GM18909 (cell line): ENCODE measurements around the gene AMOTL2.

Experiments used
- ATAC-seq: cut with Tn5 transposase; IDR thresholded peaks from one replicate; pipeline ENCODE4 v1.9.1; 2021; ENCODE audit warnings: mild to moderate bottlenecking; ENCODE audit not compliant: unreplicated experiment, poor library complexity

Gene AMOTL2

GRCh38 chr3:134367869-134368750 is 6.1 kb downstream of the AMOTL2 start:
- no peak for ATAC-seq

- no peak for ATAC-seq
These were observed 7.1 kb downstream of the AMOTL2 start for GRCh38 chr3:134366928-134367811.

- no peak for ATAC-seq
These were observed 7.9 kb downstream of the AMOTL2 start for GRCh38 chr3:134366221-134366927.

DNA sequence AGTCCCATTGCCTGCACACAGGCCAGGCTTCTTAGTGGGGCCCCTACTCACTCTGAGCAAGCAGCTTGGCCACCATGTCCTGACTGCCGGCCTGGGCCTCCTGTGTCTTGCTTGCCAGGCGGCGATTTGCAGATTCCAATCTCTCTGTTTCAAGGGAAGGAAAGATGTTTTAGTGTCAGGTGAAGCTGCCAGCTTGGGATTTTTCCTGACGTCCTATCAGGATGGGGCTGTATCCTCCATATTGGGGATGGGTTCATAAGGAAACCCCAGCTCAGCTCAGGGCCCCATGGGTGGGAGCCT is 8.5 kb downstream of the AMOTL2 start:
- ATAC-seq: no peak

GRCh38 chr3:134364936-134365765 is 9.1 kb downstream of the AMOTL2 start:
- no peak for ATAC-seq

DNA sequence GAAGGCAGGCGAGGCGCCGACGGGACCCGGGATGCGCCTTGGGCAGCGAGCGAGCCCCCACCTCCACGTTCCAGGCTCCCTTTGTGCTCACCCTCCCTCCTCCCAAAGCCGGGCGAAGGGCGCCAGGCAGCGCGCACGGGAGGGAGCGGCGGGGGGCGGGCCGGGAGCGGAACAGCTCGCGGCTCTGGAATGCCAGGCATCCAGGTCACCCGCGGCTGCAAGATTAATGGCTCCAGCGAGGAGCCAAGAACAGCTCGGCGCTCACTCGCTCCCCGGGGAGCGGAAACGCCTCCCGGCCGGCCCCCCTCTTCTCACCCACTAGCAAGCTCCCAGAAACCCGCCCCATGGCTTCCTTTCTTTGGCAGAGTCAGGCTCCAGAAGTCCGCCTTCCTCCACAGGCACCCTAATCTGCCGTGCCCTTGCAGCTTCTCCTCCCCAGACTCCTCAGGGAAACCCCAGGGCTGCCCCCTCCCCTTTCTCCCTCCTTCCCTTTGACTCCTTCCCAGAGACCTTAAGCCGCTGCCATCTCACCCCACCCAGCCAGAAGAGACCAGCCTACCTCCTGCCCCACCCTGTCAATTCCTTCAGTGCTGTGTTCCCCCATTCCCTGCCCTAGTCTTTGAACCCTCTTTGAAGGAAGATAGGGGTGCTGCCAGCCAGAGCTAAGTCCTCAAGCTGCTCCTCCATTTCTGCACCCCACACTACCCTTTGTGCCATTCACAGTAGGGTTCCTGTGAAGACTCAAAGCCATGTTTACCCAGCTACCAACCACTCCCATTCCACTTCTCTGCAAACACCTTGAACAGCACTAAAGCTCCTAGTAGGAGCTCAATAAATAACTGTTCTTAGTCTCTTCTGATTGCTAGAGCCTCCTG is 9.9 kb downstream of the AMOTL2 start:
- no peak for ATAC-seq

- ATAC-seq: no peak
These were observed 10.9 kb downstream of the AMOTL2 start for GRCh38 chr3:134363381-134363755.

DNA sequence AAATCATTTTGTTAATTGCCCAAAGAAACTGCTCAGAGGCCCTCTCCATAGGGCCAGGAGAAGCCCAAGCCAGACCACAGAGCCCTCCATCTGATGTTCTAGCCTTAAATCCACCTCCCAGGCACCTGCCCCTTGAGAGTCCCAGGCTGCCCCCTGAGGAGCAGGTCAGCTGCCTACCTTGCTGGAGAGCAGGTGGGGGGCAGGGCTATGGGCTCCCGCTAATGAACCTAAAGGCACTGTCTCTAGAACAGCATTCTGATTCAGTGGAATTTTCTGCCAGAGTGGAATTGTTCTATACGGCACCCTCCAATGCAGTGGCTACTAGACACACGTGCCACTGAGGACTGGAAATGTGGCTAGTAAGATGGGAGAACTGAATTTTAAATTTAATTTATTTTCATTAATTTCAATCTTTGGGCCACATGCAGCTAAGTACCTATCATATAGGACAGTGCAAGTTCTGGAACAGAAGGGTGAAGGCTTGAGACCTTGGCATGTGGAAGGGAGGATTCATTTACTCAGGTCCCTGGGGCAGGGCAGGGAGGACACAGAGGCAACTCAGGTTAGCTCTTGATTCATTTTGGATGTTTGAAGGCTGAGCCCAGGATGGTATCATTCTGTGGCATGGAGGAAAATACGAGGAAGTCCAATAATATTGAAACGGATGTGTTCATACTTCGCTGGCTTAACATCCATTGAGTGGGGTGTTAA is 11.4 kb downstream of the AMOTL2 start:
- no peak for ATAC-seq

DNA sequence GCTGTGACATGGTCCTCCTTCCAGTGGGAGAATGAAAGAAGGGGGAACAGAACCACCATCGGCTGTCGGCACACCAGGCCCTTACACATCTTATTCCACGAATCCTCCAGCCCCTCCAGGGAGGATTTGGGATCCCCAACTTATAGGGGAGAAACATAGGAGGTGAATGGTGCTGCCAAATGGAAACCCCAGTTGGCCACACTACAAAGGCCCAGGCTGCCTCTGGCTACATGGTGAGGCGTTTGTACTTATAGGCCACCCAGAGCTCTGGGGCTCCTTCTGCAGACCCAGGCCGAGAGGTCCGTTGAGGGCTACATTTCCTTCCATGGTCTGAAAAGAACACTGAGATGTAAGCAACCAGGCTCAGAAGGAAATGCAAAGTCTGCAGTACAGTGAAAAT is 12.0 kb downstream of the AMOTL2 start:
- no peak for ATAC-seq

DNA sequence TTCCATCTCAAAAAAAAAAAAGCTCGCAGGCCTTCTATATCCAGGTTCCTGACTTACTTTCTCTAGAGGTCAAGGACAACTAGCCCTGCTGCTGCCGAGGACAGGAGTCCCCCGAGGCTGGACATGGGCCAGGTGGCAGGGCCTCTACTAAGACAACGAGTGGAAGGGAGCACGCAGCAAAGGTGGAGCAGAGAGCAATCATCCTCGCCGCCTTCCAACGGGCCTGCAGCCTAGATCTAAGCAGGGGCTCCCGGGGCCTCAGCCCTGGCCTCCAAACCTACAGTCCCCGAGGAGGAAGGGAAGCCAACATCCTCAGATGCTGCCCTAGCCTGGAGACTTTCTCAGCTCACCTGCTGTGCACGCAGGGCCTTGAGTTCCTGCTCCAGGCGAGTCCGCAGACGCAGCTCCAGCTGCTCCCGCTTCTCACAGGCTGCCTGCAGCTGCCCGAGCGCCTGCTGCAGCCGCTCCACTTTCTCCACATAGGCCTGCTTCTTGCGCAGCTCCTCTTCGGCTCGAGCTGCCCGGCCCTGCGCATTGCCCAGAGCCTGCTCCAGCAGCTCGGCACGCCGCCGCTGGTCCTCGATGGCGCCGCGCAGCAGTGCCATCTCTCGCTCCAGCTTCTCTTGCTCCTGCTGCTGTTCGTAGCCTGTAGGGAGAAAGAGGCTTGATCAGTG is 12.9 kb downstream of the AMOTL2 start:
- no peak for ATAC-seq

GRCh38 chr3:134360046-134360445 is 14.2 kb downstream of the AMOTL2 start:
- no peak for ATAC-seq

DNA sequence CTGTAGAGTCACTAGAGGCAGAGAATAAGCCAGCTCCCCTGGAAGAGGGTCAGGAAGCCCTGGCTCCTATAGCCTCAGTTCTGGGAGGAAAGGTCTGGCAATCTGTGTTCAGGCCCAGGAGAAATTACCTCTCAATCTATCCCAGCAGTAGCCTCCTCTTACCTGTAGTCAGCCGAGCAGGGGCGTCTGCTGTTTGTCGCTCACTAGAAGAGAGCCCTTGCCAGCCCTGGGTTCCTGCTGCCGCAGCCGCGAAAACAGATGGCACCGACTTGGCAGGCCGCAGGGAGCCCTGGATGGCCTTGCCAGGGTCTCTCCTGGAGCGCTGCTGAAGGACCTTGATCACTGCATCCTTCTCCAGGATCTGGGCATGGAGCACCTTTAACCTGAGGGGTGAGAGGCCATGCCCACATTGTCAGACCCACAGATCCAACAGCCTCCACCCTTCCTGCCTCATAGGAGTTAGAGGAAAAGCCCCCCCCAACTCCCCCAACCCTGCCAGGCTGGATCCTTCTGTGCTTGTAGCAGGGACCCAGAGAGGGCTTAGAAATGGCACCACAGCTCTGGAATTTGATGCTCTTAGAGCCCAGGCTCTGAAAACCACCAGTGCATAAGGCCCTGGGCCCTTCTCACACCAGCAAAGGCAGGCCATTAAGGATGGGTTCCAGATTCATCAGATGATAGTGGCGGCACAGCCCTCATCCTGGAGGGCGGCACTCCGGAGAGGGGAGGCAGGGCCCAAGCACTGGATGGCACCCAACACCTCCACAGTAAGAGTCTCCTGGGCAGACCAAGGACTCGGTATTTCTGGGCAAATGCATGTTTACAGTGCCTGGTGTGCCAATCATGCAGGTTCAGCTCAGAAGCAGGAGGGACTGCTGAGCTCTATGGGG is 14.9 kb downstream of the AMOTL2 start:
- ATAC-seq: no peak

DNA sequence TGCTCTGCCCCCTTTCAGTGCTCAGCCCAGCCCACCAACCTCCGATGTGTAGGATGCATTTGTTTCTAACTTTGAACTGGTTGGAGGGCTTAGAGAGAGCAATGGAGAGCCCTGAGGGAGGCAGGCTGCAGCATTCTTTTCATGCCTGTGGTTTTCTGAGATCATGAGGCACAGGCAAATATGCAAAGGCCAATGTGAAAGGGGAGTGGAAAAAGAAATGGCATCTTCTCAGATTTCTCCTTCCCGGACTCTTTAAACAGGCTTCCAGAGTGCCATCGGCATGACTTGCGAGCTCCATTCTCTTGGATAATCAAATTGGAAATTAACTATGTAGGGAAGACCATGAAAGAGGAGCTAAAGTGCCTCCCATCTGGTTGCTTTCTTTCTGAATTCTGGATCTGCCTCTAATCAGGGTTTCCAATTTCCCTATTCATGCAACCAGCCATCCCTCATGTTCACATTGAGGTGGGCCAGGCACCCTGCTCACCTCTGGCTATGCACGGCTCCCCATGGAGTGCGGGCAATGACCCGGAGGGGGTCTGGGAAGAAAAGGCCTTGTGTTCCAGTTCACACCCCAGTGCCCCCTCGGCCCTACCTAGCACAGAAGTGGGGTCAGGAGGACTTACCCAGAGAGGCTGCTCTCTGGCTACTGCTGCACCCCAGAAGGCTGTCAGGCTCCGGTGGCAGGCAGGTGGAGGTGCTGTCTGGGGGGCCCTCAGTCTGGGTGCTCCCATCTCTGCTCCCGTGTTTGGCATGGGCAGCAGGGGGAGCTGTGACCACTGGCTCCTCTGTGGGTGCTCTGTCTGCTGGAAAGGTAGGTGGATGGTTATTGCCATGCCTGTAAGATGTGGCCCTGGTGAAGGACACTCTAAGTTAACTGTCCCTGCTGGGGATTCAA is 16.1 kb downstream of the AMOTL2 start:
- no peak for ATAC-seq

GRCh38 chr3:134357261-134357913 is 16.9 kb downstream of the AMOTL2 start:
- no peak for ATAC-seq

GRCh38 chr3:134356411-134357040 is 17.7 kb downstream of the AMOTL2 start:
- no peak for ATAC-seq
